HG03280 (cell line): ENCODE results near the gene NABP2.
"Not testable (repeated sequence)": the region's sequence is repeated elsewhere in the genome, so short reads cannot be mapped to it uniquely, and the experiment has no call there.

Experiments
- ATAC-seq: cut with Tn5 transposase; IDR thresholded peaks from one replicate; pipeline ENCODE4 v1.9.1; 2021; ENCODE audit warnings: mild to moderate bottlenecking, moderate library complexity; ENCODE audit not compliant: unreplicated experiment

The NABP2 gene

DNA sequence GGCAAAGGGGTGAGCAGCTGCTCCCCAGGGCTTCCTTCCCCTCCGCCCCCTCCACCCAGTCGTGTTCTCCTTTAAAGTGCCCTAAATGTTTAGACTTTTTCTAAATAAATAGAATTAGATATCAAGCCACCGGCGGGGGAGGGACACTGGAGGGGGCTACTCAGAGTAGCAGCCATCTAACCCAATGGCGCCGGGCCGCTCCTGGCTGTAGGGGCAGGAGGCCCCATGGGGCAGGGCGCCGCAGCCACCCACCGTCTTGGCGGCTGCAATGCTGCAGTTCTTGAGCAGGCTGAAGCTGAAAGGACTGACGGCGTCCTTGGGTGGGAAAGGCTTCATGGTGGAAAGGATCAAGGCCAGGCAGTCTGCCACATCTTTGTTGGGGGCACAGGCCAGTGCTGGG lies 18.8 kb downstream of the NABP2 start:
- ATAC-seq, result no peak

DNA sequence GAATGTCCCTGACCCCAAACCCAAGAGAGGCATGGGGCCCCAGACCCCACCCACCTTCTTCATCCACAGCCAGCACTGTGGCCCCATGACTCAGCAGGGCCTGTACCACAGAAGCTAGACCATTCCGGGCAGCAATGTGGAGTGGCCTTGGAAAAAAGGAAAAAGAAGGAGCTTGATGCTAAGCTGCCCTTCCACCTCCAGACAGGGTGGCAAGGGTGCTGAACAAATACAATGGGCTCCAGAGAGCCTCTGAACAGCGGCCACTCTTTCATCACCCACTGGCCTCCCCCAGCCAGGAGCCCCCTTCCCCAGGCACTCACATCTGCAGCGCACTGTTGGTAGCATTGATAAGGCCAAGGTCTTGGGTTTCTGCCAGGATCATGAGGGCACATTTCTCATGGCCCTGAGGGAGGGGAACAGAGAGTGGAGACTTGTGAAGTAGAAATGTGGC lies 19.6 kb downstream of the NABP2 start:
- no peak for ATAC-seq

DNA sequence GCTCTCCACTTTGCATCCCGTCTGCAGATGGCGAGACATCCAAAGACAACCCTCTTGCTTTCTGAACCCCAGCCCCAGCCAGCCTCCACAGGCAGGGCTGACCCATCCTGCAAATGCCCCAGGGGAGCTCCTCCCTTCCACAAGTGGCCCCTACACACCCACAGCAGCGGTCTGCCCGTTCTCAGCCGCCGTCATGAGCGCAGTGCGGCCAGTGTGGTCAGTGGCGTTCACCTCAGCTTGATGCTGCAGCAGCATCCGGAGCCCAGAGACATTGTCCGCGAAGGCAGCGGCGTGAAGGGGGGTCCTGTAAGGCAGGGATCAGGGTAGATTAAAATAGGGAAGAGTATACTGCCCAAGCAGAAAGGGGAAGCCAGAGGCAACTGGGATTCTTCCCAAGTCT lies 20.4 kb downstream of the NABP2 start:
- ATAC-seq, result no peak

DNA sequence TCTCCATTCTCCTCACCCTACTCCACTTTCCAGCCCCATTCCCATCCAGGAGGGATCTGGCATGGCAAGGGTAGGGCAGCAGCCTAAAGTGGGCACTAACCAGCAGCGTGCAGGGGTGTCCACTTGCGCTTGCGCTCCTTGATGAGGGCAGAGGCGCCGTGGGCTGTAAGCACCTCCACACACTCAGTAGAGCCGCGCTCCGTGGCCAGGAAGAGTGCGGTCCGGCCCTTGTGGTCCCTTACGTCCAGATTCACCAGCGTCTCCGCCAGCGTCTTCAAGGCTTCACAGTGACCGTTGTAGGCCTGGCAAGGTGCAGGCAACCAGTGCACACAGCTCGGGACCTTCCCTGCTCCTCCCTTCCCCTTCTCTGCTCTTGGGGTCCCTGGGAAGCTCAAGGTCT lies 23.8 kb downstream of the NABP2 start:
- ATAC-seq, result no peak

DNA sequence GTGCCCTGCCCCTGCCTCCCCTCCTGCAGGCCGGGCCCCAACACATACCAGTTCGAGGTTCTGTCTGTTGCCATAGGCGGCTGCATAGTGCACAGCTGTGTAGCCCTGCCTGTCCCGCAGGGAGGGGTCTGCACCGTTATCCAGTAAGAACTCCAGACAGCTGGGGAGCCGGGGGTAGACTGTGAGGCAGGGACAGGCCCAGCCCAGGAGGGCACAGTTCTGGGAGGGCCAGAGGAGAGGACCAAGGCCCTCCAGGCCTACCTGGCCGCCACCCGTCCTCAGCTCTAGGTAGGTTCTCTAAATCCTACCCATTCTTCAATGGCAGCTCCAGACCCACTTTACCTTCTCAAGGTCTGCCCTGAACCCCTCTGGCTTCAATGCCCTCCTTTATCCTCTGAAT lies 24.6 kb downstream of the NABP2 start:
- ATAC-seq, result no peak

DNA sequence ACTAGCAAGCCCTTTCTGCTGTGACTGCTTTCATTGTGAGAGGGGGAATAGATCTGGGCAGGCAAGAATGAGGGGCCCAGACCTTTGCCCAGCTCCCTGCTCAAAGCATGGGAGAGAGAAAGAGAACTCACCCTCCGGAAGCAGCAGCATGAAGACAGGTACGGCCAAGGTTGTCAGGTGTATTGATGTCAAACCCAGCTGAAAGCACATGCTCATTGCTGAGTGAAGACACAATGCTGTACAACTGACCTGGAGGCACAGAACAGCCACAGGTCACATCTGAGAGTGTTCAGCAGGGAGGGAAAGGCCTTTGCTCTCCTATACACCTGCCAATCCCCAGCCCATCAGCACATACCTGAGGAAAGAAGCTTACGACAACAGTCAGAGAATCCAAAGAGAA lies 28.5 kb downstream of the NABP2 start:
- ATAC-seq, result no peak

DNA sequence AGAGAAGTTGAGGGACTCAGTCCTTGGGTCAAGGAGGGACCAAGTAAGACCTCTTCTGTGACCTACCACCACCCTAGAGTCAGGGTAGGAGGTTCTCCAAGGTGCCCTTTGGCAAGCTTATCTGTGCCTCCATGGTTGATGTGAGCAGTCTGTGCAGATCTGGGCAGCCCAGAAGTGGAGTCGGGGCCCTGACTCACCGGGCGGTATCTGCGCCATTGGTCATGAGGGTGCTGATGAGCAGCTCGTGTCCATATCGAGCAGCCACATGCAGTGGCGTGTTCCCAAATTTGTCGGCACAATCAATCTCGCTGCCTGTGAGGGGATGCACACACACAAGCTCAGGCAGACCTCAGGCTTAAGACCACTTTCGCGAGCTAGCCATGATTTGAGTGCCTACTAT lies 28.9 kb downstream of the NABP2 start:
- ATAC-seq, result no peak

DNA sequence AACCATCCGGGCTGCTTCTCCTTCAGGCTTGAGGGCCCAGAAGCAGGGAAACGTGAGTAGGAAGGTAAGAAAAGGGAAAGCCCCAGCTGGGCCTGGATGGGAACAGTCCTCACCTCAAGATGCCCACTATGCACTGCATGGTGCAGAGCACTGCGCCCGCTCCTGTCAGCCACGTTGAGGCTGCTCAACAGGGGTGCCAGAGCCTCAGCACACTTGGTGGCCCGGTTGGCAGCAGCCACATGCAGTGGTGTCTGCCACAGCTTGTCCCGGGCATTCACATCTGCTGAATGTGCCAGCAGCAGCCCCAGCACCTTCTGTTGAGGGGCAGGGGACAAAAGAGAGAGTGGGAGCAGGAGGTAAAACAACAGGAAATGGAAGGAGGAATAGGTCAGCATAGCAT lies 31.5 kb downstream of the NABP2 start:
- no peak for ATAC-seq

DNA sequence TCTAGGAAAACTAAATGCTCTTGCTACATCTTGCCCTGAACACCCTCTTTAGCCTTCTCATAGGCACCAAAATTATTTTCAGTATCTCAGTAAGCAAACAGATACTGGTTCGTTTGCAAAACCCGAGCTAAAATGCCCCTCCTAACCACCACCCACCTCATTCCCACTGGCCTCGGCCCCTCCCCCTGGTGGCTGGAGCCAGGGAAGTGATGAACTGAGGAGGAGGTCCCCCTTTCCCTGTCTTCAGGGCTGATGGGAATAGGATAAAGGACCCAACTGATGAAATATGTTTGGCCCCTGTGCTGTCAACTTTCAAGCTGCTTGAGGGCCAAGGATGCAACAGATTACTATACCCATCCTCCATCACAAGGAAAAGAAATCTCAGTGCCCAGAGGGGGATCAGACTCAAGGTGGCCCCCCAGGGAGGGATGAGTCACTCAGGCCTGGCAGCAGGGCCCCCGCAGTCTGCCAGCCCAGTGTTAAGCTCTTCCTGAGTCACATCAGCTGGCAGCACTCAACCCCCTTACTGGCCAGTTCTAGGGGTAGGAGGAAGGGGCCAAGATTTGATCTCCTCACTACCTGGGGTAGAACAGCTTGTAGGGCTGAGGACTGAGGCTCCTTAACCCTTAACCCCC lies 32.3 kb downstream of the NABP2 start:
- no peak for ATAC-seq

DNA sequence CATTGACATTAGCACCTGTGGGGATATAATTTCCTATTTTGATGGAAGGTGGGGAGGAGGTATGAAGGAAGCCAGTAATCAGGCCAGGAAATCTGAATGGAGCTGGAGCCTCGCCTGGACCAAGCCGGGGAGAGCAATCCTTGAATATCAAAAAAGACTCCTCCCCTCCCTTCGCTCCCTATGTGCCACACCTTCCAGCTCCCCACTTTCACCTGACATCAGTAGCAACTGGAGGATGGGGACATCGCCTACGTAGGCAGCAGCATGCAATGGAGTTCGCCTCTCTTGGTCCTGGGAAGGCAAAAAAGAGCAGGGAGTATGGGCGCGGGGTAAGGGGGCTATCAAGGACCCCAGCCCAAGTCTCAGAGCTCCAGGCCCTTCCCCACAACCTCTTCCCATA lies 32.9 kb downstream of the NABP2 start:
- no peak for ATAC-seq

DNA sequence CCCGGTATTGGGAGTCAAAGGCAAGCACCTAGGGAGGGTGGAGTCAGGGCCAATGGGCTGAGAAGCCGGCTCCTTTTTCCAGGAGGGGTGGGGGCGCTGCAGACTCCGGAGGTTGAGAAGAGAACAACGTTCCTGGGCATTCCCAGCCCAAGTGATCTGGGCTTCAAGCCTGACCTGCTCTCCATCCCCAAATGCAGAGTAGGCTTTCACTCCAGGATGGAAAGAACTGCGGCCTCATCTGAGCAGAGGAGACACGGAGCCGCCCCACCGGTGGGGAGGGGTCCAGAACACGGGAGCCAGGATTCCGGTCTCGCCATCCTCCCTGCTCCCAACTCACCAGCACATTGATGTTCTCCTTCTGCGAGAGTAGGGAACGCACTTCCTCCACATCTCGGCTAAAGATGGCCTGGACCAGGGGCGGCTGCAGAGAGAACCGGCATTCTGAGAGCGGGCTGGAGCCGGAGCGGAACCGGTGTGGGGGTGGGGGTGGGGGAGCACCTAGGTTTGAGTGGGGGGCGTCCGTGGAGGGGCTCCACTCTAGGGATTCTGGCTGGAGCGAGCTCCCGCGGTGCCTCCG lies 33.4 kb downstream of the NABP2 start:
- no peak for ATAC-seq

DNA sequence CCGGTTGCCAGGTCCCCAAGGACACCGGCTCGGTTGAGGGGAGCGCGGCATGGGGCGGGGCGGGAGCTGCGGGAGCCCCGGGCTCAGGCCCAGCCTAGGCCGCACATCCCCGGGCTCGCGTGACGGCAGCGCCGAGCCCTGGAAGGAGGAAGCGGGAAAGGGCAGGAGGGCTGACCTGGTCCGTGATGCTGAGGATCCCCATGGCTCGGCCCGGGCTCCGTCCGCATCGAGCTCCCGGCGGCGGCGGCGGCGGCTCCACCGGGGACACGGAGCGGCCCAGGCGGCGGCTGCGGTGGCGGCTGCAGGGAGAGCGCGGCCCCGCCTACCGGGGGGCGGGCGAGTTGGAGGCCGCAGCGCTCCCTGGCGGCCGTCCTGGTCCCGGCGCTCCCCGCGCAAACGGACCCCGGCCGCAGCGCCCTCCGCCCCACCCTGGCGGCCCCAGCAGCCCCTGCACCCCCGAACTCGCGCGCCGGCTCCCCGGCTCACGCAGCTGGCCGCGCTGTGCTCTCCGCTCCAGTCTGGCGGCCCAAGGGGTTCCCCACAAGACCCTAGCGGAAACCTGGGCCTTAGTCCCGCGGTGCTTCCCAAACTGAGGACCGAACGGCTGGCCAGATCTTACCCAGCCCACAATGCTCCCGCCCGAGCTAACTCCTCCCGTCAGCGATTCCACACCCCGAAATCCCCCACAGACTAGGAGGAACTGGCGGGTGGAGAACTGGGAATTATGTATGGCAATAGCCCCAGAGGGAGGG lies 34.1 kb downstream of the NABP2 start, which contains the start of gene ANKRD52:
Gene ANKRD52, minus strand, starts transcription at position 317 of the 752 bp plus-strand sequence. Its CDS starts 115 bp downstream, at position 202.
- peak; percentile 90 for ATAC-seq

DNA sequence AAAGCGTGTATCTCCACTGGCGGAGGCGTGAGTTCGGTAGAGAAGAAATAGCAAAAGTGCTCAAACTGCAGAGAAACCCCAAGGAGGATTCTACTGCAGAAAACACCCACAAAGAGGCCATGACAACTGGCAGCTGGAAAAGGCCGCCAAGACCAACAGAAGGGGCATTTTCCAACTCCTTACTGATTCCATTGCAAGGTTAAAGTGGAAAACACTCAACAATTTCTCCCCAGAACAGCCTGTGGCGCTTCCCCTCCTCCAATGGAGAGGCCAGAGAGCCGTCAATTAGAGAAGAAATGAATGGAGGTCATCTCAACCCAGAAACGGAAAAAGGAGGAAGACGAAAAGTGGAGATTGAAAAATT lies 34.7 kb downstream of the NABP2 start:
- no peak for ATAC-seq

DNA sequence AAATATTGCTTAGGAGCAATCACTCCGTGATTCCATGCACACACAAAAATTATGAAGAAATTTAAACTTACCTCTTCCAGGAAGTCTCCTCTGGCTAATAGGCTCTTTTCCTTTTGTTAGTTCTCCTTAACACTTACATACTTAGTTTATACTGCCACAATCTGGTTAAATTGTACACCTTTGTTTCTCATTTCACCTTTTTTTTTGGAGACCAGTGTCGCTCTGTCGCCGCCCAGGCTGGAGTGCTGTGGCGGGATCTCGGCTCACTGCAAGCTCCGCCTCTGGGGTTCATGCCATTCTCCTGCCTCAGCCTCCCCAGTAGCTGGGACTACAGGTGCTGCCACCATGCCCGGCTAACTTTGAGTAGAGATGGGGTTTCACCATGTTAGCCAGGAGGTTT lies 36.2 kb downstream of the NABP2 start:
- ATAC-seq, result no peak

DNA sequence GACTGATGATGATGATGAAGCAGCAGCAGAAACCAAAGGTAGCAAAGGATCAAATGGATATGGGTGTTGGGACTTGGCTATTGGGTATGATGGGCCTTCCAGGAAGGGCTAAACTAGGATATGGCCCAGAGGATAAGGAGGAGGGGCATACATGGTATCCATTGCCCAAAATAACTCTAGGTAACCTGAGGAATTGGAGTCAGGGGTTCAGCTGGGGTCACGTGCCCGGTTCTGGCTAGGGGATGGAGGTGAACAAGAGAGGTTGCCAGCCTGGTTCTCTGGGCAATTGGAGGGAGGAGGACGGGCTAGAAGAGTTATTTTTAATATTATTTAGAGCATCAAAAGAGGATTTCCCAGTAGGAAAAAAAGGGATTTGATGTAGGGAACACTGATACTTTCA lies 36.8 kb downstream of the NABP2 start:
- no peak for ATAC-seq

DNA sequence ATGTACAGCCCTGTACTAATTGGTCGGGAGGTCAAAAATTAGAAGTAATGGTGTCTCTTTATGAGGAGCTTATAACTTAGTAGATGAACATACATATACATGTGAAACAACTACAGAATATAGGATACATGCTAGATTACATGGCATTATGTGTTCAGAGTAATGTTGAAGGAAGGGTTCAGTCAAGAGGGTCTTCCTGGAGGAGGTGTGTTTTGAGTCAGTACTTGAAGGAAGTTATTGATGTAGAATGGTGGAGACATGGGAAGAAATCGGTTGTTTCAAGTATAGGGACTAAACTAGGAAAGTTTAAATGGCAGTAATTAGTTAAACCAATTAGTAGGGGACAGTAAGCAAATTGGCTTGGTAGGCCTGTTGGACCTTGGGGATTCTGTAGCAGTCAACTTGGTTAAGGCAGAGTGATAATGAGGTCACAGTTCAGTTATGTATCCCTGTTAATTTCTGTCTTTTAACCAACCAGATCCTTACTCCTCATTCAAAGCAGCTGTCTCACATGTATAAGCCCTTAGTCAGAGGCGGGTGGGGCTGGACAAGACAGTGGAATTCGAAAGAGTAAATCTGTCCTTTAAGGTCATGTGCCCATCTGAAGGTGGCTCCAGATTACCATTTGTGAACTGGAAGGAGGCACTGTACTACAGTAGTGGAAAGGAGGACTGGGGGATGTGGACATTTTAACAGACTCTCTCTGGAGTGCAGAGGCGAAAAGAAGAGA lies 37.5 kb downstream of the NABP2 start:
- ATAC-seq, result no peak

DNA sequence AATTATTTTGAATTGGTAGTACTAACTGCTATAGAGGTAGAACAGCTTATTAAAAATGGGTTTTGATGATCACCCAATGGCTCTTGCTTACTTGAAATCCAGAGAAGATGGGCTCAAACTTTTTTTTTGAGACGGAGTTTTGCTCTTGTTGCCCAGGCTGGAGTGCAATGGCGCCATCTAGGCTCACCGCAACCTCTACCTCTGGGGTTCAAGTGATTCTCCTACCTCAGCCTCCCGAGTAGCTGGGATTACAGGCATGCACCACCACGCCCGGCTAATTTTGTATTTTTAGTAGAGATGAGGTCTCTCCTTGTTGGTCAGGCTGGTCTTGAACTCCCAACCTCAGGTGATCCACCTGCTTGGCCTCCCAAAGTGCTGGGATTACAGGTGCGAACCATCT lies 38.8 kb downstream of the NABP2 start:
- not testable (repeated sequence) for ATAC-seq

DNA sequence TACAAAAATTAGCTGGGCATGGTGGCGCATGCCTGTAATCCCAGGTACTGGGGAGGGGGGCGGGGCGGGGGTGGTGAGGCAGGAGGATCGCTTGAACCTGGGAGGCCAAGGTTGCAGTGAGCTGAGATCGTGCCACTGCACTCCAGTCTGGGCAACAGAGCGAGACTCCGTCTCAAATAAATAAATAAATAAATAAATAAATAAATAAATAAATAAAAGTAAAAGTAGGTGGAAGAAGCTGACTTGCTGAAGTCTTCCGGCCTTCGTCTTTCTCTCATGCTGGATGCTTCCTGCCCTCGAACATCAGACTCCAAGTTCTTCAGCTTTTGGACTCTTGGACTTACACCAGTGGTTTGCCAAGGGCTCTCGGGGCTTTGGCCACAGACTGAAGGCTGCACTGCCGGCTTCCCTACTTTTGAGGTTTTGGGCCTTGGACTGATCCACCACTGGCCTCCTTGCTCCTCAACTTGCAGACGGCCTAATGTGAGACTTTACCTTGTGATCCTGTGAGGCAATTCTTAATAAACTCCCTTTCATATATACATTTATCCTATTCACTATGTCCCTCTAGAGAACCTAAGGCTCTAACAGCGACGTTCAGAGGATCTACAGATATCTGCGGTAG lies 42.0 kb downstream of the NABP2 start:
- ATAC-seq, result not testable (repeated sequence)

DNA sequence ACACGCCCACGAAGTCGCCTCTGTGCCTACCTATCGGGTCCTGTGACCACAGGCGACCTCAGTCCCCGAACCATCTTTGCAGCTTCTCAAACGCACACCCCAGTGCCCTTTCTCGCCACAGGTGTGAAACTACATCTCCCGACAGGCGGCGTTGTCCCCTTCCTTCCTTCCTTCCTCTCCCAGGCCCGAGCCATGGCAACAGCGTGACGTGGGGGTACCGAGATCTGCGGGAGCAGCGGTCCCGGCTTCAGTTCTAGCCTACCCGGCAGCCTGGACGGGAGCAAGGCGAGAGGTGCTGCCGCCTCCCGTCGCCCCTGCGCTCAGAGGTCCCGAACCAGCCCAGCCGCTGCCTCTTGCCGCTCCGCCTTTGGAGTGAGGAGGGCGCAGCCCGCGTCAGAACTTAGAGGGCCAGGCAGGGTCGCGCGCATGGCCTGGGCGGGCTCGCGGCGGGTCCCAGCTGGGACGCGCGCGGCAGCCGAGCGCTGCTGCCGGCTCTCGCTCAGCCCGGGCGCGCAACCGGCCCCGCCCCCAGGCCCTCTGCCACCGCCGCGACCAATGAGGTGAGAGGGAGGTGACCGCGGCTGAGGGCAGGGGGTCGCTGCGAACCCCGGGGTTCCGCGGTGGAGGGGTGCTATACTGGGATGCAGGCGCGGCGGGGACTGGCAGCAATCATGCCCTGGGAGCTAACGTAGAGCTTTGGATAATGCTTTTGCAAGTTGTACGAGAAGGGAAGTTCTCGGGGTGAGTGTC lies 42.7 kb downstream of the NABP2 start, which contains the start of gene COQ10A:
Gene COQ10A, plus strand, starts transcription at position 250 of the 750 bp plus-strand sequence. Its CDS starts 177 bp downstream, at position 427.
- peak; percentile 93 for ATAC-seq

DNA sequence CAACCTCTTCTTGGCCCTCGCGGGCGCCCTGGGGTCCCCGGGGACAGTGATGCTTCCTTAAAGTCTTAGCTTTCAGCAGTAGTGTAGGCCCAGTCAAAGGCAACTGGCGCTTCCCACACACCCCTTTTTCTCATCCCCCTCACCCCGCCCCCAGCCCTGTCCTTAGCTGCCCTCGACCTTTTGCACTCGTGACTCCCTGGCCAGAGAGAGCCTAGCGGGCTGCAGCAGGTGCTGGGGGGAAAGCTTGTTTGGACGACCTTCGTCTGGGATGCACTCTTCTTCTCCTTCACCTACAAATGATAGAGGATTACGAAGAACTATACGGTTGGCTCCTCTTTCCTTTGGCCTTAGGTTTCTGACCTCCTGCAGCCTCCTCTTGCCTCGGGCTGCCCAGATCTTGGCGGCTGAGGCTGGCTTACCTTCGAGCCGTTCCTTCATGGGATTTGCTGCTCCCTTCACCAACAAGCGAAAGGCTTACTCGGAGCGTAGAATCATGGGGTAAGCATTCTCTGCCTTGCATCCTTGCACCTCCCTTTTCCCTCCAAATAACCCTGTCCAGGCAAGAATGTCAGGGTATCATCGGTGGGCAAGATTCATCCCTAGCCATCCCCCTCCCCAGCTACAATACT lies 43.4 kb downstream of the NABP2 start:
- ATAC-seq, result peak; percentile 2
